ENCODE measurements around the gene SNRPF. TPM values are rescaled to one million over a fixed set of nuclear protein-coding genes. Genes with fewer than 3 reads are reported as not detected.

Gene SNRPF
- total RNA-seq (2021; fragmentation: NEBNext Ultra II Directional; extraction: Animal tissue kit (Norgen Biotek cat#: 25700)) (79.7 and 87.7 TPM in 2 replicates), polyA plus RNA-seq (2011; rRNA removed) (40.4 and 58.5 TPM in 2 replicates), polyA minus RNA-seq (2011; rRNA and poly(A)+ RNA removed) (12.6 and 13.2 TPM in 2 replicates)
- polyA plus RNA-seq (2011; cell fraction: cytosol; rRNA removed) = 59.0 TPM
- polyA plus RNA-seq (2011; cell fraction: nucleus; rRNA removed) = 19.1 TPM
- polyA plus RNA-seq (2012, experiment 1 of 2) = 156 to 204 TPM (median 175 TPM) in 4 replicates
- 13.1 TPM for polyA plus RNA-seq (2012, experiment 2 of 2)
- 123 TPM for polyA plus RNA-seq (2013, experiment 1 of 2)
- polyA plus RNA-seq (2013, experiment 2 of 2) = 142 TPM
- 20.6 TPM for polyA minus RNA-seq (2011; cell fraction: cytosol; rRNA and poly(A)+ RNA removed)
- 30.0 TPM for polyA minus RNA-seq (2011; cell fraction: nucleus; rRNA and poly(A)+ RNA removed)
- long read RNA-seq, experiment 1, transcript SNRPF-201 (4 exons, 1,389 nt) = major isoform, 305 of 328 reads
- long read RNA-seq, experiment 1, partial matches to known transcripts = 14 of 328 reads
- long read RNA-seq, experiment 1, other reads (novel, unspliced or antisense) = 5 of 328 reads
- long read RNA-seq, experiment 2, transcript SNRPF-201 (4 exons, 1,389 nt) = major isoform, 7 of 7 reads
- long read RNA-seq, experiment 2, partial matches to known transcripts = 0 of 7 reads
- long read RNA-seq, experiment 2, other reads (novel, unspliced or antisense) = 0 of 7 reads

DNA sequence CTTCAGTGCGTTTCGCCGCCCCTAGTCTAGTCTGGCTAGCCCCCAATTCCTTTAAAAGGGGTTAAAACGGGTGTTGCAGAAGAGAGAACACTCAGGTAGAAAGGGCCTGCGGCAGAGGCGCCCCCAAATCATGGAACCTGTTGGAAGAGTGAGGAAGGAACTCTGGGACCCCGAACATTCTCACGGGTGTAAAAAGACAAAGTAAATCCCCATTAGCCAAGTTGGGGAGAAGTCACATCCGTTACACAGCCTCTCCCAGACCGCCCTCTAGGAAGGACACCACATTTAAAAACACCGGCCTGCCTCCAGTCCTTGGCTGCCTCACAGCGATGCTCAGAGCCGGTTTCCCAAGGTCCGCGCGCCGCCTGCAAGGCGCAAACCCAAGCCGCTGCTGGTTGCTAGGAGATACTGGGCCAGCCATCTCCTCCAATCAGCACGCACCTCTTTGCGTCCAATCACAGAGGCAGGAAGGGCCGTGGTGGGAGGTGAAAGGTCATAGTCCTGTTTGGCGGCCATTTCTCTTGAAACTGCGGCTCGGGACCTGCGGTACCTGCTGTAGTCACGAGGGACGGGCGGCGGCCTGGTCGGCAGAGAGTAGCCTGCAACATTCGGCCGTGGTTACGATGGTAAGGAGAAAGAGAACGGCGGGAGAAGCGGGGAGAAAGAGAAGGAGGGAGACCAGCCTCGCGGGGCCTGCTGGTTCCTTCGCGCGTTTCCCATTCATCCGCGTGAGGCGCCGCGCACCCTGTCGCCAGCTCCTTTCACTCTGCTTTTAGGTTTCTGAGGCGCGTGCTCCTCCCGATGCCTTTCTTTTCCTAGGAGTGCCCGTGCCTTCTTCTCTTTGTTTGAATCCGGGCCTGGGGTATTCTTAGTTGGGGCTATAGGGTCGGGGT lies at the start of gene SNRPF:
Gene SNRPF, plus strand, starts transcription at position 502 of the 893 bp plus-strand sequence. Its CDS starts 122 bp downstream, at position 624.
- peaks cover 2 to 3% of the 10 kb centered on the region in 2 experiments for H4K20me1 ChIP-seq (replicated peaks in 1 of 2; ENCODE audit: control insufficient read depth in 1 of 2, insufficient read depth in 2 of 2, low read length in 2 of 2)
- no peak within 1 kb of the TSS; the same call in 1 of the 2 replicates for H2BK15ac ChIP-seq (ENCODE audit: low read length)
- peak within 1 kb of the TSS; percentile 93 for H2AFZ ChIP-seq (ENCODE audit: low read length)
- peak within 1 kb of the TSS; percentile 96 for H2BK5ac ChIP-seq (ENCODE audit: low read depth, low read length)
- H3K4me1 ChIP-seq (replicated peaks in 1 of 4; ENCODE audit: control insufficient read depth in 3 of 4, insufficient read depth in 4 of 4, low read length in 3 of 4) = peaks cover 0 to 4% (median 2%) of the 10 kb centered on the region in 4 experiments; a peak in 3 of 7 replicates
- H3K23ac ChIP-seq (ENCODE audit: insufficient read length) = no peak within 1 kb of the TSS
- WGBS, 2 experiments (ENCODE audit: extremely low coverage in 1 of 2, insufficient coverage in 1 of 2, insufficient read length in 1 of 2, insufficient replicate concordance in 2 of 2, low coverage in 1 of 2, low lambda C conversion rate in 2 of 2, missing lambda C conversion rate in 1 of 2) = 3% methylated on average over 49 of the region's 54 CpGs; no CpG with 5 or more reads in 1 of the 2 experiments
- H2AK5ac ChIP-seq (ENCODE audit: low read depth, low read length) = peak within 1 kb of the TSS; percentile 16; the same call in 1 of the 2 replicates
- H3K18ac ChIP-seq (ENCODE audit: extremely low read depth, low read length) = peak within 1 kb of the TSS; percentile 72; the same call in 1 of the 2 replicates
- no peak within 1 kb of the TSS for H2BK120ac ChIP-seq (replicated peaks; ENCODE audit: low read depth, low read length)
- CTCF ChIA-PET (ENCODE audit: partially characterized antibody) = interaction anchor here (1.4 kb wide), 1 partner anchor 15 kb away, joined by 3 read pairs; no protein-coding TSS in a partner anchor
- DNase-seq (ENCODE audit: low read depth in 1 of 2, low spot score in 2 of 2) (peak; percentile 91 to 97), FAIRE-seq (peak; percentile 93)
- H3K14ac ChIP-seq (ENCODE audit: insufficient read length) = no peak within 1 kb of the TSS
- H3K79me2 ChIP-seq (ENCODE audit: control insufficient read depth in 1 of 2, insufficient read depth in 2 of 2, low read length in 2 of 2) = peaks cover 16 to 49% of the 10 kb centered on the region in 2 experiments
- peaks cover 14% of the 10 kb centered on the region for H3K23me2 ChIP-seq (ENCODE audit: low read depth, low read length)
- peak within 1 kb of the TSS; percentile 51; the same call in 1 of the 2 replicates for H2BK12ac ChIP-seq (ENCODE audit: low read depth, low read length)
- peak within 1 kb of the TSS; percentile 19 for H3K4ac ChIP-seq (replicated peaks; ENCODE audit: insufficient read length, low read depth, low read length)
- peaks cover 2 to 28% (median 24%) of the 10 kb centered on the region in 4 experiments for H3K36me3 ChIP-seq (ENCODE audit: control insufficient read depth in 2 of 4, insufficient read depth in 4 of 4, low read length in 3 of 4)
- no peaks in the 10 kb centered on the region for H3K79me1 ChIP-seq (ENCODE audit: low read depth, low read length)
- peaks cover 0 to 6% of the 10 kb centered on the region in 2 experiments; a peak in 1 of 4 replicates for H3K9me3 ChIP-seq (ENCODE audit: insufficient read depth in 2 of 2, low read depth in 1 of 2, low read length in 1 of 2)
- peak within 1 kb of the TSS; percentile 96 to 98 (median 97) for H3K4me3 ChIP-seq (ENCODE audit: extremely low read depth in 1 of 4, insufficient read depth in 2 of 4, low read depth in 3 of 4, low read length in 4 of 4)
- H3K27me3 ChIP-seq (replicated peaks in 1 of 4; ENCODE audit: control insufficient read depth in 3 of 4, extremely low read depth in 1 of 4, insufficient read depth in 3 of 4, low read length in 3 of 4) = no peaks in the 10 kb centered on the region
- H4K5ac ChIP-seq (ENCODE audit: insufficient read length, low read depth, low read length) = peak within 1 kb of the TSS; percentile 64
- POLR2A ChIA-PET (ENCODE audit: partially characterized antibody) = interaction anchor here (0.7 to 6.7 kb wide), 12 partner anchors 9 to 284 kb away, joined by 3 to 53 read pairs (median 4); partner anchors contain the start of genes AMDHD1, CCDC38 and NTN4
- H3K27ac ChIP-seq (ENCODE audit: low read depth, low read length) = peak within 1 kb of the TSS; percentile 89
- H4K8ac ChIP-seq (ENCODE audit: extremely low read depth, insufficient read depth, low read length) = peak within 1 kb of the TSS; percentile 99; the same call in 1 of the 2 replicates
- no peak within 1 kb of the TSS for H4K91ac ChIP-seq (replicated peaks; ENCODE audit: insufficient read length, low read length)
- H3K9ac ChIP-seq (replicated peaks in 1 of 4; ENCODE audit: extremely low read depth in 1 of 4, low read depth in 3 of 4, low read length in 3 of 4) = peak within 1 kb of the TSS; percentile 82 to 97 (median 96)
- H2BK20ac ChIP-seq (ENCODE audit: low read length) = no peak within 1 kb of the TSS
- peak within 1 kb of the TSS; percentile 20 for H3K56ac ChIP-seq (replicated peaks; ENCODE audit: insufficient read length, low read depth, low read length)
- H3K4me2 ChIP-seq (ENCODE audit: insufficient read depth in 1 of 2, low read depth in 2 of 2, low read length in 2 of 2) = peak within 1 kb of the TSS; percentile 84 to 94
- peak; percentile 96 for TF ChIP-seq CHD2 (IDR thresholded peaks at IDR 0.05; ENCODE audit: low read length)
- 0 out of 2 replicates have a peak, but pooled peaks have one; percentile 16 for TF ChIP-seq RXRA (IDR thresholded peaks at IDR 0.05; ENCODE audit: insufficient read depth, low read depth, low read length)
- TF ChIP-seq HDAC2 (IDR thresholded peaks at IDR 0.05; ENCODE audit: borderline replicate concordance in 1 of 2, low read depth in 2 of 2, low read length in 2 of 2) = peak in 1 of 2 experiments; percentile 71; a peak in 1 of 4 replicates
- TF ChIP-seq ASH2L (IDR thresholded peaks at IDR 0.05; ENCODE audit: low read length) = peak; percentile 98
- TF ChIP-seq POLR2AphosphoS5 (IDR thresholded peaks at IDR 0.05; ENCODE audit: low read depth, low read length) = peak; percentile 96
- peak; percentile 94 for TF ChIP-seq PHF8 (conservative IDR thresholded peaks at IDR 0.05; ENCODE audit: low read depth, low read length)
